ENCODE results near the gene WNT7A.

WNT7A gene

DNA sequence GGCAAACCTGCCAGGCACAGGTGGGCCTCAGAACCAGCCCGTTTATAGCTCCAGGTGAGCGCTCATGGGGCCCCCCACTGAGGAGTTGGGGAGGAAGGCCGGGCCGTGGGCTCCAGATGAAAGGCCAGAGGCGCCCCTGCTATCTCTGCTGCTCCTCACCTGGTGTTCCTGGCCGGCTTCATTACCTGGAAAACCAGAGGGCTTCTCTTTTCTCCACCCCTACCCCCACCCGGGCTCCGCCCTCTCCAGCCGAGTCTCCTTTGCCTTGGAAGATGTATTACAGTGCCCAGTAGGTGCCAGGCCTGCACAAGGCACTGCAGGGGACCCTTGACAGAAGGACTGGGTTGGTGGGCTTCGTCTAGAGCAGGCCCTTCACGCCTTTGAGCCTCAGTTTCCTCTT, 111.4 kb downstream of the WNT7A start:
- DNase-seq (ENCODE audit: low read depth) = no peak

DNA sequence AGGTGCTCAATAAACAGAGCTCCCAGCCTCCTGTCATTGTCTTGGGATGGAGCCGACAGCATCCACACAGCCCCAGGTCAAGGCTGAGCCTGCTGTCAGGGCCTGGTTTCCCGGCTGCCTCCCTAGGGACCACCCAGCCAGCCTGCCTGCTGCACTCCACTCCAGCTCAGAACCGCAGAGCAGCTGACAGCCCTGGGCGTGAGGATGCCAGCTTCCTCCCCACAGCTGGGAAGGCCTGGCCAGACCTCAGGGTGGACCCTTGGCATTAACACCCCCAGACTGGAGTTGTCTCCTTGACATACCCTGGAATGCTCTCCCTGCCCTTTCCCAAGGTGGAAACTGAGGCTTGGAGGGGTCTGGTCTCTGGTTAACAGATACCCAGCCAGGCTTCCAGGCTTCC, 112.0 kb downstream of the WNT7A start:
- DNase-seq (ENCODE audit: low read depth) = no peak

DNA sequence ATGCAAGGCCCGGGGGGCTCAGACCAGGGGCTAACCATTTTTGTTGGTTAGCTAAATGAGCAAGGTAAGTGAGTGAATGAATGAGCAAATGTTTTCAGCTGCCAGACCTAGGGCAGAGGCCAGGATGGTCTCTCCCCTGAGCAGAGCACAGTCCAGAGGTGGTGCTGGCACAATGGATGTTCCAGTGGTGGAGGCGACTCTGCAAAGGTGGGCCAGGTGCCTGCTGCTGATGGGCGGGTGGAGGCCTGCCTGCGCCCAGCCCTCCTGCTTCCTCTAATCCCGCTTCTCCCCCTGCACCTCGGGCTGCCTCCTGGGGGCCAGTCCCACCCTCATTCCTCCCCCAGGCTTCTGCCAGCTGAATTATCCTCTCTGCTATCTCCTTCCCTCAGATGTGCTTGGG, 112.8 kb downstream of the WNT7A start:
- no peak for DNase-seq (ENCODE audit: low read depth)
